Measurements from ENCODE around the gene DOK6.
A peak's percentile ranks its signal among the peaks of the same experiment; 100 is the strongest.
"Not testable (repeated sequence)": the region's sequence is repeated elsewhere in the genome, so short reads cannot be mapped to it uniquely, and the experiment has no call there.

The DOK6 gene

GRCh38 chr18:69813559-69813958, 412.9 kb downstream of the DOK6 start:
- no peak for DNase-seq (ENCODE audit: low read depth)

- no peak for DNase-seq (ENCODE audit: low read depth)
These were observed 414.2 kb downstream of the DOK6 start for GRCh38 chr18:69814861-69815385.

- DNase-seq (ENCODE audit: low read depth) = peak; percentile 33
These were observed 416.8 kb downstream of the DOK6 start for GRCh38 chr18:69817335-69817940.

- no peak for DNase-seq (ENCODE audit: low read depth)
These were observed 418.8 kb downstream of the DOK6 start for GRCh38 chr18:69819460-69819859.

GRCh38 chr18:69820538-69820937, 419.9 kb downstream of the DOK6 start:
- DNase-seq (ENCODE audit: low read depth) = no peak

GRCh38 chr18:69830189-69830588, 429.5 kb downstream of the DOK6 start:
- no peak for DNase-seq (ENCODE audit: low read depth)

GRCh38 chr18:69834980-69835379, 434.3 kb downstream of the DOK6 start:
- DNase-seq (ENCODE audit: low read depth) = not testable (repeated sequence)

- no peak for DNase-seq (ENCODE audit: low read depth)
These were observed 437.3 kb downstream of the DOK6 start for GRCh38 chr18:69838003-69838402.

- DNase-seq (ENCODE audit: low read depth) = no peak
These were observed 438.1 kb downstream of the DOK6 start for GRCh38 chr18:69838620-69839411.

- DNase-seq (ENCODE audit: low read depth) = no peak
These were observed 438.8 kb downstream of the DOK6 start for GRCh38 chr18:69839497-69839896.

- no peak for DNase-seq (ENCODE audit: low read depth)
These were observed 439.3 kb downstream of the DOK6 start for GRCh38 chr18:69840001-69840400.

GRCh38 chr18:69840445-69840844, 439.8 kb downstream of the DOK6 start:
- peak; percentile 36 for DNase-seq (ENCODE audit: low read depth)

GRCh38 chr18:69841117-69841516, 440.4 kb downstream of the DOK6 start:
- DNase-seq (ENCODE audit: low read depth) = no peak

GRCh38 chr18:69843015-69843414, 442.3 kb downstream of the DOK6 start:
- no peak for DNase-seq (ENCODE audit: low read depth)

- no peak for DNase-seq (ENCODE audit: low read depth)
These were observed 444.0 kb downstream of the DOK6 start for GRCh38 chr18:69844656-69845055.

GRCh38 chr18:69845593-69846506, 445.2 kb downstream of the DOK6 start:
- peak; percentile 13 for DNase-seq (ENCODE audit: low read depth)

GRCh38 chr18:69853051-69853450, 452.4 kb downstream of the DOK6 start:
- DNase-seq (ENCODE audit: low read depth) = no peak

- no peak for DNase-seq (ENCODE audit: low read depth)
These were observed 453.8 kb downstream of the DOK6 start for GRCh38 chr18:69854455-69854854.

- DNase-seq (ENCODE audit: low read depth) = no peak
These were observed 458.2 kb downstream of the DOK6 start for GRCh38 chr18:69858897-69859296.

- not testable (repeated sequence) for DNase-seq (ENCODE audit: low read depth)
These were observed 464.1 kb downstream of the DOK6 start for GRCh38 chr18:69864802-69865201.

GRCh38 chr18:69865776-69866175, 465.1 kb downstream of the DOK6 start:
- no peak for DNase-seq (ENCODE audit: low read depth)

- DNase-seq (ENCODE audit: low read depth) = no peak
These were observed 465.5 kb downstream of the DOK6 start for GRCh38 chr18:69866212-69866611.
